GM19468 (cell line): ENCODE results near the gene TLR6.
"Not testable (repeated sequence)": the region's sequence is repeated elsewhere in the genome, so short reads cannot be mapped to it uniquely, and the experiment has no call there.

ENCODE experiments used
- ATAC-seq: cut with Tn5 transposase; IDR thresholded peaks from one replicate; pipeline ENCODE4 v1.9.1; 2021; ENCODE audit warnings: mild to moderate bottlenecking, moderate library complexity, moderate number of reproducible peaks; ENCODE audit not compliant: unreplicated experiment; ENCODE audit errors: extremely low read depth

TLR6 gene

DNA sequence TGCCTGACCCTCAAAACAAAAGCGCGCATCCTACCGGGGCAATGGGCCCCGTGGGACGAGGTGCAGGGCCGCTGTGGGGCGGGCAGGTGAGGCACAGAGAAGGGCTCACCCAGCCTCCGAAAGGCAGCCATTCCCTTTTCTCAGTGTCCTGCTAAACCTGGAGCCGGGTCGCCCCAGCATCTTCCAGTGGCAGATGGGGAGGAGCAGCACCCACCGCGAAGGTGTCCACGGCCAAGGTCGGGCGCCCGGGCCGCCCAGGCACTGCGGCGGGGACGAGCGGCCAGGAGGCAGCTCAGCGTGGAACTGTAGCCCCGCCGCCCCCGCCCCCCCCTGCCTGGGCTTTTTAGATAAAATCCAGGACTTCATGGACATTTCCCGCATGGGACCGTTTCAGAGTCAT is 32.9 kb downstream of the TLR6 start:
- ATAC-seq: no peak

DNA sequence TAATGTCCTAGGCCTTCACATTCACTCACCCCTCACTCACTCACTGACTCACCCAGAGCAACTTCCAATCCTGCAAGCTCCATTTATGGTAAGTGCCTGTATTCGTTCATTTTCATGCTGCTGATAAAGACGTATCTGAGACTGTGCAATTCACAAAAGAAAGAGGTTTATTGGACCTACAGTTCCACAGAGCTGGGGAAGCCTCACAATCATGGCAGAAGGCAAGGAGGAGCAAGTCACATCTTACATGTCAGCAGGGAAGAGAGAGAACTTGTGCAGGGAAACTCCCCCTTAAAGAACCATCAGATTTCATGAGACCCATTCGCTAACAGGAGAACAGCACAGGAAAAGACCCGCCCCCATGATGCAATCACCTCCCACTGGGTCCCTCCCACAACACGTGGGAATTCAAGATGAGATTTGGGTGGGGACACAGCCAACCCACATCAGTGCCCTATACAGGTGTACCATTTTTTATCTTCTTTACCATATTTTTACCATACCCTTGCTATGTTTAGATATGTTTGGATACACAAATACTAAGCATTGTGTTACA is 33.8 kb downstream of the TLR6 start:
- no peak for ATAC-seq

- ATAC-seq: no peak
Observed at GRCh38 chr4:38821739-38822138, 34.9 kb downstream of the TLR6 start.

- ATAC-seq: no peak
Observed at GRCh38 chr4:38820329-38821061, 36.1 kb downstream of the TLR6 start.

- no peak for ATAC-seq
Observed at GRCh38 chr4:38819569-38819968, 37.0 kb downstream of the TLR6 start.

GRCh38 chr4:38818441-38818976 is 38.1 kb downstream of the TLR6 start:
- no peak for ATAC-seq

- no peak for ATAC-seq
Observed at GRCh38 chr4:38815885-38816782, 40.5 kb downstream of the TLR6 start.

- no peak for ATAC-seq
Observed at GRCh38 chr4:38814386-38814785, 42.2 kb downstream of the TLR6 start.

GRCh38 chr4:38811297-38811696 is 45.3 kb downstream of the TLR6 start:
- no peak for ATAC-seq

- not testable (repeated sequence) for ATAC-seq
Observed at GRCh38 chr4:38807462-38807861, 49.2 kb downstream of the TLR6 start.

DNA sequence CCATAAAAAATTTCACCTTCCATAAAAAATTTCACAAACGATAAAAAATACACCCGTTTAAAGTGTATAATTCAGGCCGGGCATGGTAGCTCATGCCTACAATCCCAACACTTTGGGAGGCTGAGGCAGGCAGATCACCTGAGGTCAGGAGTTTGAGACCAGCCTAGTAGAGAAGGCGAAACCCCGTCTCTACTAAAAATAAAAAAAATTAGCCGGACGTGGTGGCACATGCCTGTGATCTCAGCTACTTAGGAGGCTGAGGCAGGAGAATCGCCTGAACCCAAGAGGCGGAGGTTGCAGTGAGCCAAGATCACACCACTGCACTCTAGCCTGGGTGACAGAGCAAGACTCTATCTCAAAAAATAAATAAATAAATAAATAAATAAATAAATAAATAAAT is 50.4 kb downstream of the TLR6 start:
- ATAC-seq: not testable (repeated sequence)

- peak; percentile 70 for ATAC-seq
Observed at GRCh38 chr4:38805530-38806145, 51.0 kb downstream of the TLR6 start.

GRCh38 chr4:38804654-38805295 is 51.8 kb downstream of the TLR6 start, which contains the start of gene TLR1:
TLR1 (minus strand) TSS chr4:38804791; CDS start chr4:38798831, 5,960 bp downstream.
- ATAC-seq: no peak

DNA sequence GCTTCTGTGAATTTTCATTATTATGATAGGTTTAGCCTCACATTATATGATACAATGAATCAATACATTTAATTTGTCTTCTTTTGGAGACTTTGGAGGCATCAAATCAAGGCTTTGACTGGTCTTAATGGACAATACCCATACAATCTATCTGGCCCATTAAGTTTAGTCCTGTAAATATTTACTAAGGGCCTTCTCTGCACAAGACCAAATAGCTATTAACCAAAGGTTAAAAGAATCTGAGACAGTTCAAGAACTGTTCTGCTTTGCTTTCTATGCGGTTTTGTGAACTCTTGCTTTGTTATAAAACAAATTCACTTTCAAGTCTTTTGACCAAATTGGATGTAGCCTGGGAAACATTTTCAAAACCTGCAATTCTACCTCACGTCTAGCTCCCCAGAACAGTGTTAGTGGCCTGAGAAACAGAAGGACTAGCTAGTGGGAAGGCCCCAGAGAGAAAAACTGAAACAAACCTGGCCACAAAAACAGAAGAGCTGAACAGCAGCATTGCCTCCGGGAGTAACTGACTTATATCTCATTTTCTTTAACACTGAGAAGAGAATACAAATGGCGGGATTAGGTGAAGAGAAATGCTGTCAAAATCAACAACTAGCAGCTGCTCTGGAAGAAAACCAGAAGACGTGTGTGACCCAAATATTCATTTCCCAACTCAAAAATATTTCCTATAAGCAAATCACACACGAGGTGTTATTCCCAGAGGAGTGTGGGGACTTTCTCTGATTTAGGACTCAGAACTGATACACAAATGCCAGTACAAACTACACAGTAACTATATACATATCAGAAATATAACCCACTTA is 52.6 kb downstream of the TLR6 start:
- ATAC-seq: no peak

GRCh38 chr4:38802561-38803355 is 53.9 kb downstream of the TLR6 start:
- ATAC-seq: no peak

GRCh38 chr4:38800961-38801450 is 55.6 kb downstream of the TLR6 start:
- no peak for ATAC-seq

DNA sequence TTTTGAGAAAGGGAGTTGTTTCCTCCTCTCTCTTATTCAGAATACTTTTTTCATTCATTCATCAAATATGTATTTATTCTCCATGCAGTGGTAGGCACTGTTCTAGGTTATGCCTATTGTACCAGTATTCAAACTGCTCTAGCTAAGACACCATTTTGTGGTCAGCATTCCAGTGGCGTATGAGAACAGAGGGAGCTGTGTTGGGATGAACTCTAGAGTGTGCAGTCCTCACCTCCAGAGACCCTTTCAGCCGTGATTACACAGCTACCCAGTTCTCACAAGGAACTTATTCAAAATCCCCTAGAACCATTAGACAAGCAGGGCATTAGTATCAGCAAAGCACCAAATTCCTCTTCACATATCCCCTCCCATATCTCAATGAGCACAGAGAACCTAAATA is 56.3 kb downstream of the TLR6 start:
- ATAC-seq: no peak

DNA sequence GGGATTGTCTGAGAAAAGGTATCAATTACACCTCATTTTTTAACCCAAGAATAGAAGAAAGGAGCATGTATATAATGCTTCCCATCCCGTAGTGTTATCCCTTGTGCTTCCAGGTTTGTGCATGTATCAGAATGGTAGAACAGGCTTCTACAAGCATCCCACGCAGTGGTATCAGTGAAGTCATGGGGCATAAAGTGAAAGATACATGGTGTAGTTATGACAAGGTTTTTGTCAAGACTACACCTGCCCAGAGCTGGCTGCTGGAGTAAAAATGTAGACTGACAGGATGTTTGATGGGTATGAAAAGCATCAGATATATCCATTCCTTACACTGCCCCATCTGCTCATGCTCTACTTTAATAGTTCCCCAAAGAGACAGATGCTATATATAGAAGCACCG is 61.5 kb downstream of the TLR6 start:
- no peak for ATAC-seq
